Measurements from ENCODE around the gene EVA1C.

DNA sequence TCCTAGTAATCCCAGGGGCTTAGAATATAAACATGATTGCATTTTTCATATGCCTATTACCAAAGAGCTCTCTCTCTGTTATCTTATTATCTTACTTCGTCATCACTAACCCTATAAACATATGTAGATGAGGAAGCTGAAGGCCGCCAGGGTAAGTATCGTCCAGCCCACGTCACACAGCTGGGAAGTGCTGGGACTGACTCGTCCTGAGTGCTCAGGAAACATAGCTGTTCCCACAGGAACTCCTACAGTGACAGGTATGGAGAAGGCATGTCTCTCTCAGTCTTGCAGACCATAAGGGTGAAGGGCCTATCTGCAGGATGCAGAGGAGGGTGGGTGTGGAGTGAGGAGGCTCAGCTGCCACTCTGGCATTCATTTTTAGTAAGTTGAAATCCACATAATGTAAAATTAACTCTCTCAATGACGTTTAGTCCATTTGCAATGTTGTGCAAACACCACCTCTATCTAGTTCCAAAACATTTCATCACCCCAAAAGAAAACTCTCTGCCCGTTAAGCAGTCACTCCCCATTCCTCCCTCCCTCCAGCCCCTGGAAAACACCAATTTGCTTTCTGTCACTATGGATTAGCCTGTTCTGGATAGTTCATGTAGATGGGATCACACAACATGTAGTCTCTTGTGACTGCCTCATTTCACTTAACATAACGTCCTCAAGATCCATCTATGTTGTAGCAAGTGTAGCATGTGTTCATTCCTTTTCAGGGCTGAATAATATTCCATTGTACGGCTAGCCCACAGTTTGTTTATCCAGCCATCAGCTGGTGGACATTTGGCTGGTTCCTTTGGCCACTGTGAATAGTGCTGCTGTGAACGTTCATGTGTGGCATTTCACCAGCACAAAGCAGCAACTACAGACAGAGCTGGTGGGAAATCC lies 104.5 kb downstream of the EVA1C start:
- TF ChIP-seq, protein P1, sequence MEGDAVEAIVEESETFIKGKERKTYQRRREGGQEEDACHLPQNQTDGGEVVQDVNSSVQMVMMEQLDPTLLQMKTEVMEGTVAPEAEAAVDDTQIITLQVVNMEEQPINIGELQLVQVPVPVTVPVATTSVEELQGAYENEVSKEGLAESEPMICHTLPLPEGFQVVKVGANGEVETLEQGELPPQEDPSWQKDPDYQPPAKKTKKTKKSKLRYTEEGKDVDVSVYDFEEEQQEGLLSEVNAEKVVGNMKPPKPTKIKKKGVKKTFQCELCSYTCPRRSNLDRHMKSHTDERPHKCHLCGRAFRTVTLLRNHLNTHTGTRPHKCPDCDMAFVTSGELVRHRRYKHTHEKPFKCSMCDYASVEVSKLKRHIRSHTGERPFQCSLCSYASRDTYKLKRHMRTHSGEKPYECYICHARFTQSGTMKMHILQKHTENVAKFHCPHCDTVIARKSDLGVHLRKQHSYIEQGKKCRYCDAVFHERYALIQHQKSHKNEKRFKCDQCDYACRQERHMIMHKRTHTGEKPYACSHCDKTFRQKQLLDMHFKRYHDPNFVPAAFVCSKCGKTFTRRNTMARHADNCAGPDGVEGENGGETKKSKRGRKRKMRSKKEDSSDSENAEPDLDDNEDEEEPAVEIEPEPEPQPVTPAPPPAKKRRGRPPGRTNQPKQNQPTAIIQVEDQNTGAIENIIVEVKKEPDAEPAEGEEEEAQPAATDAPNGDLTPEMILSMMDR (IDR thresholded peaks at IDR 0.05), result no peak
- no peak for TF ChIP-seq EZH2 (IDR thresholded peaks at IDR 0.05; ENCODE audit: borderline replicate concordance, insufficient read depth, low read depth, low read length, poor library complexity, severe bottlenecking)
